ENCODE results near the gene HMSD. TPM values are rescaled to one million over a fixed set of nuclear protein-coding genes. Genes with fewer than 3 reads are reported as not detected.

HMSD gene
- polyA plus RNA-seq, 1 of the 3 experiments (the other 2 are of a cell fraction), result not detected

GRCh38 chr18:63982361-63982760, 33.3 kb downstream of the HMSD start:
- WGBS (ENCODE audit: low lambda C conversion rate), result 73% methylated on average over 3 of the region's 3 CpGs
- Histone ChIP-seq H4K20me1 (ENCODE audit: insufficient read depth) (no peaks in the 10 kb centered on the region), H3F3A (replicated peaks; ENCODE audit: insufficient read depth) (no peaks in the 10 kb centered on the region), H3K4me1 (ENCODE audit: control insufficient read depth in 1 of 2, insufficient read depth in 2 of 2, low read depth in 1 of 2, low read length in 1 of 2) (no peaks in the 10 kb centered on the region; a peak in 2 of 4 replicates), H3K36me3 (replicated peaks in 1 of 2; ENCODE audit: control insufficient read depth in 1 of 2, insufficient read depth in 2 of 2, low read length in 1 of 2) (peaks cover 0 to 5% of the 10 kb centered on the region in 2 experiments), H3K27me3 (ENCODE audit: insufficient read depth) (no peaks in the 10 kb centered on the region), H3K9me2 (no peaks in the 10 kb centered on the region), H3K9ac (no peak overlapping the region), H3K4me3 (ENCODE audit: low read depth in 2 of 2, low read length in 1 of 2) (no peak overlapping the region), H3K9me3 (no peaks in the 10 kb centered on the region), H3K27ac (ENCODE audit: low read depth in 2 of 2, low read length in 1 of 2) (no peak overlapping the region), H3K79me2 (ENCODE audit: insufficient read depth) (no peaks in the 10 kb centered on the region), H2AFZ (ENCODE audit: low read depth) (no peak overlapping the region), H3K4me2 (no peak overlapping the region)
- no peak for TF ChIP-seq GABPA (IDR thresholded peaks at IDR 0.05; ENCODE audit: low read depth)
- TF ChIP-seq NRF1 (IDR thresholded peaks at IDR 0.05; ENCODE audit: low read depth, low read length), result no peak
- TF ChIP-seq RXRA (IDR thresholded peaks at IDR 0.05; ENCODE audit: borderline replicate concordance, low read depth), result no peak
- TF ChIP-seq TEAD4 (IDR thresholded peaks at IDR 0.05; ENCODE audit: borderline replicate concordance, insufficient read depth), result no peak
- no peak for TF ChIP-seq PBX3 (IDR thresholded peaks at IDR 0.05)
- TF ChIP-seq MAX (IDR thresholded peaks at IDR 0.05; ENCODE audit: low read depth), result no peak
- no peak for TF ChIP-seq JUND (IDR thresholded peaks at IDR 0.05)
- no peak for TF ChIP-seq EZH2phosphoT487 (IDR thresholded peaks at IDR 0.05; ENCODE audit: borderline replicate concordance, low read depth)
- no peak for TF ChIP-seq USF1 (IDR thresholded peaks at IDR 0.05; ENCODE audit: borderline replicate concordance, low read depth)
- TF ChIP-seq ELF1 (IDR thresholded peaks at IDR 0.05), result no peak
- TF ChIP-seq RFX5 (IDR thresholded peaks at IDR 0.05; ENCODE audit: low read length), result no peak
- no peak for TF ChIP-seq FOXJ3 (CRISPR knock-in tag; IDR thresholded peaks at IDR 0.05)
- no peak for TF ChIP-seq FOXM1 (IDR thresholded peaks at IDR 0.05; ENCODE audit: low read depth)
- no peak for TF ChIP-seq POLR2AphosphoS5 (IDR thresholded peaks at IDR 0.05; ENCODE audit: low read depth, low read length)
- no peak for TF ChIP-seq FOSL2 (IDR thresholded peaks at IDR 0.05; ENCODE audit: borderline replicate concordance, low read depth)
- TF ChIP-seq USF2 (IDR thresholded peaks at IDR 0.05; ENCODE audit: borderline replicate concordance, low read depth, low read length), result no peak
- TF ChIP-seq CHD2 (IDR thresholded peaks at IDR 0.05; ENCODE audit: low read length, partially characterized antibody), result no peak
- no peak for TF ChIP-seq SIN3A (IDR thresholded peaks at IDR 0.05; ENCODE audit: borderline replicate concordance, low read depth, low read length)
- no peak for TF ChIP-seq REST (IDR thresholded peaks at IDR 0.05; ENCODE audit: low read depth, low read length)
- TF ChIP-seq RAD21 (IDR thresholded peaks at IDR 0.05; ENCODE audit: low read length), result no peak
- ChIA-PET CTCF (interaction anchor here (1.9 kb wide), 1 partner anchor 12 kb away, joined by 6 read pairs; no protein-coding TSS in a partner anchor), POLR2A (no interaction called here)
- DNase-seq, result no peak
